CD4-positive, alpha-beta T cell treated with Interleukin-1 beta for 1 hour (primary cell): Measurements from ENCODE around the gene PPM1N.

Source experiments
- DNase-seq, 2 donors: peaks; one replicate each; pipeline ENCODE4 v3.0.0-alpha.2; 2020 to 2022

The PPM1N gene

DNA sequence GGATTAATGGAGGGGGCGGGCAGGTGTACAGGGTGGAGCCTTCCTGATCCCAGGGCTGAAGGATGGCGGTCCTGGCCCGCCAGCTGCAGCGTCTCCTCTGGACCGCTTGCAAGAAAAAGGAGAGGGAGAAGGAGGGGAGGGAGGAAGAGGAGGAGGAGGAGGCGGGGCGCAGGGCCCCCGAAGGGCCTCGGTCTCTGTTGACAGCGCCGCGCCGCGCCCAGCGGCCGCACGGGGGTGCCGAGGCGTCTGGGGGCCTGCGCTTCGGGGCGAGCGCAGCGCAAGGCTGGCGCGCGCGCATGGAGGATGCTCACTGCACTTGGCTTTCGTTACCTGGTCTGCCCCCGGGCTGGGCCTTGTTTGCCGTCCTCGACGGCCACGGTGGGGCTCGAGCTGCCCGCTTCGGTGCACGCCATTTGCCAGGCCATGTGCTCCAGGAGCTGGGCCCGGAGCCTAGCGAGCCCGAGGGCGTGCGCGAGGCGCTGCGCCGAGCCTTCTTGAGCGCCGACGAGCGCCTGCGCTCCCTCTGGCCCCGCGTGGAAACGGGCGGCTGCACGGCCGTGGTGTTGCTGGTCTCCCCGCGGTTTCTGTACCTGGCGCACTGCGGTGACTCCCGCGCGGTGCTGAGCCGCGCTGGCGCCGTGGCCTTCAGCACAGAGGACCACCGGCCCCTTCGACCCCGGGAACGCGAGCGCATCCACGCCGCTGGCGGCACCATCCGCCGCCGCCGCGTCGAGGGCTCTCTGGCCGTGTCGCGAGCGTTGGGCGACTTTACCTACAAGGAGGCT is at the start of gene PPM1N:
TSS of gene PPM1N (plus strand) at position 33 of the 785 bp plus-strand sequence. CDS start at position 63, 30 bp downstream.
- DNase-seq: peak; percentile 72

GRCh38 chr19:45448887-45449299 is 49.4 kb upstream of the PPM1N start:
- peak in 1 of 2 donors; percentile 33 for DNase-seq

GRCh38 chr19:45450012-45450333 is 48.3 kb upstream of the PPM1N start:
- peak; percentile 71 to 82 for DNase-seq

- DNase-seq: peak; percentile 82 to 84
These were observed 47.0 kb upstream of the PPM1N start for GRCh38 chr19:45451131-45451849.

DNA sequence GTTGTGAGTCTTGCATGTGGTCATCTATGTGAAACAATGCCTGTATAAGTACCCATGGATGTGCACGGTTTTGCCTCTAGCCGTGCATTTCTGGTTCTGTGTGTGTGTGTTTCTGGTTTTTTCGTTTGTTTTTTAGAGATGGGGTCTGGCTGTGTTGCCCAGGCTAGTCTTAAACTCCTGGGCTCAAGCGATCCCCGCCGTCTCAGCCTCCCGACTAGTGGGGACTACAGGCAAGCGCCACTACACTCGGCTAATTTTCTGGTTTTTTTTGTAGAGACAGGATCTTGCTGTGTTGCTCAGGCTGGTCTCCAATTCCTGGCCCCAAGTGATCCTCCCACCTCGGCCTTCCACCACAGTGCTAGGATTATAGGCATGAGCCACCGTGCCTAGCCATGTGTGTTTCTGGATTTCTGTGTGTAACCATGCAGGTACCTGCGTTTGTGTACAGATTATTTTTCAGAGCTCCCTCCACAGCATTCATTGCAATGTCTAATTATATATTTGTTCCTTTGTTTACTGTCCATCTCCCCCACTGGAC is 46.3 kb upstream of the PPM1N start:
- no peak for DNase-seq

DNA sequence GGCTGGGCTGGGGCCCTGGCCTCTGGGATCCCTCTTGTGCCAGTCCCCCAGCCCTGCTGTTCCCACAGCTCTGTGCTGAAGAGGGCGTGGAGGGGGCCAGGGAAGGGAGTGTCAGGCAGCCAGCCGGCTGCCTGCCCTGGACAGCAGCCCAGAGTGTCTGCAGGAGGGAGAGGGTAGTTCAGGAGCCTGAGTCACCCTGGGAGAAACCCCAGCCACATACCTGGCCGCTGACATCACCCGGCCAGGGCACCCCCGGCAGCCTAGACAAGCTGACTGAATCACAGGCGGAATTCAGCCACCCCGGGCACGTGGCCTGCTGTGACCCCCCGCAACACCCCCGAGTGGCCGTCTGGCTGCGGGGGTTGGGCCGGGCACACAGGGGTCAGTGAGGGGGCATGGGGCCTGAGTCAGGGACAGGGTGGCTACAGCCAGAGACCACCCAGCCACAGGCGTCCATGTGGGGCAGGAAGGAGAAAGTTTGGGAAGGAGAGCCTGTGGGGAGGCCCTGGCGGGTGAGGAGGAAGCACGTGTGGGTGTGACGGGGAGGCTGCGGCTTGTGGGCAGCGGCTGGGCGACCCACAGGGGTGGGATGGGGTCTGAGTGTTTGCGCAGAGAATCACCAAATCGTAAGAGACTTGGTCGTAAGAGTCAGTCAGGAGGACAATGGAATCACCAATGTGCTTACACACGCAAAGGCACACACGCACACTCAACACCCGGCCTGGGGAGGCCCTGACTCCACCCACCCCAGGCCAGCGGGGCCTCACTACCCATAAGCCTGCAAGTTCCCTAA is 42.3 kb upstream of the PPM1N start:
- peak; percentile 76 to 90 for DNase-seq

DNA sequence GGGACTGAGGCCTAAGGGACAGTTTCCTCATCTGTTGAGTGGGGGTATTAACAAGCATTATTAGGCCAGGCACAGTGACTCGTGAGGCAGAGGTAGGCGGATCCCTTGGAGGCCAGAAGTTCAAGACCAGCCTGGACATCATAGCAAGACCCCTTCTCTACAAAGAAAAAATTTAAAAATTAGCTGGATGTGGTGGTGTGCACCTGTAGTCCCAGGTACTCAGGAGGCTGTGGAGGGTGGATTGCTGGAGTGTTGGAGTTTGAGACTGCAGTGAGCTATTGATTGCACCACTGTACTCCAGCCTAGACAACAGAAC is 41.8 kb upstream of the PPM1N start:
- no peak for DNase-seq

- DNase-seq: no peak
These were observed 40.5 kb upstream of the PPM1N start for GRCh38 chr19:45457776-45458175.

GRCh38 chr19:45460807-45461347 is 37.4 kb upstream of the PPM1N start:
- DNase-seq: no peak

DNA sequence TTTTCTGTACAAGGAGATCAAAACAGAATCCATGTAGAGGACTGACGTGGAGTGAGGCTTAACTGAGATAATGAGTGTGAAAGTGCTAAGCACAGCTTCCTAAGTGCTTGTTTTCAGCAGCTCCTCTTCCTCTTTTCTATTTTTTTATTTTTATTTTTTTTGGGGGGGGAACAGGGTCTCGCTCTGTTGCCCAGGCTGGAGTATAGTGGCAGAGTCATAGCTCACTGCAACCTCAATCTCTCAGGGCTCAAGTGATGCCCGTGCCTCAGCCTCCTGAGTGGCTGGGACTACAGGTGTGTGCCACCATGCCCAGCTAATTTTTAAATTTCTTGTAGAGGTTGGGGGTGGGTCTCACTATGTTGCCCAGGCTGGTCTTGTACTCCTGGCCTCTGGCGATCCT is 36.1 kb upstream of the PPM1N start:
- DNase-seq: no peak

DNA sequence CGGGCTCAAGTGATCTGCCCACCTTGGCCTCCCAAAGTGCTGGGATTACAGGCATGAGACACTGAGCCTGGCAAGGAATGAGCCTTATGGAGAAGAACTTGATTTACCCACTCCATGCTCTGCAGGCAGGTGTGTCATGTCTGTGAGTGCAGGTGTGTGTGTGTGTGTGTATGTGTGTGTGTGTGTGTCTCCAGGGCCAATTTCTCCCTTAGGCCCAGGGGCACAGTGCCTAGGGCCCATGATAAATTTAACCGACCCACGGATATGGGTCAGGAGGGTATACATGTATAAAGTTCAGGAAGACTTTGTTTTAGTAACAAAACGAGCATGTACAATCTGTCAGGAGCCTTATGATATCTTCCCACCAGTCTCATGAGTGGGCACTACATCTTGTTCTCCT is 35.0 kb upstream of the PPM1N start:
- DNase-seq: no peak

- DNase-seq: no peak
These were observed 34.0 kb upstream of the PPM1N start for GRCh38 chr19:45464274-45464673.

DNA sequence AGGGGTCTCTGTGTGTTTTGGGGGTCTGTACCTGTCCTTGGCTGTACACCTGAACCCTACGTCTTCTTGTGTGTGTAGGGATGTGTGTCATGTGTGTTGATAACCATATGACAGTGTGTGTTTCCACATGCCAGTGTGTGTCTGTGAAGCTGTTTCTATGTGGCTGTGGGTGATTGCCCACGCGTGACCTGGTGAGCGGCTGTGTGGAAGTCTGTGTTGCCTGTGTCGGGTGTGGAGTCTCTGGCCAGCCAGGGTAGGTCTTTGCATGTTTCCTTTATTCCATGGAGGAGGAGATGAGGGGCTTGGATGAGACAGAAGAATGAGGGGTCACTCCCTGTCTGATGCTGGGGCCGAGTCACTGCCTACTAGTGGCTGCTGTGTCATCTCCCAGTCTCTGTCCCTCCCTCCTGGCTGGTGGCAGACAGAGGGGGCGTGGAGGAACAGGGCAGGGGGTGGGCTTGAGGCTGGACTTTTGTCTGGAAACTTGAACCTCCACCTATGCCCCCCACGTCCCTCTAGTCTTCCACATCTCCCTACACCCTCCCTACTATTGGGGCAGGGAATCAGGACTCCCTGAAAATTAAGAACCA is 33.3 kb upstream of the PPM1N start:
- DNase-seq: no peak

DNA sequence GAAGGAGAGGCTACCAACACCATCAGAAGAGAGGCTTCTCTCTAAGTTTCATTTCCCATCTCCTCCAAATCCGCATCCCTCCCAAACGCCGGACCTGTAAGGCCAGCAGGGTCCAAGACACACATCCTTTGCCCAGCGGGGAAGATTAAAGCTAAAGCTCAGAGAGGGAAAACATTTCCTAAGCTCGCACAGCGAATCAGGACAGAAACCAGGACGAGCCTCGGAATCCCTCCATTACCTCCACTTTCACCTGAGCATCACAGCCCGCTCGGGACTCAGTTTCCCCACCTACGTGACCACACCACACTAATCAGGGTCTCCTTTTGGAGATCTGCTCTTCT is 31.2 kb upstream of the PPM1N start:
- DNase-seq: no peak

- peak; percentile 96 for DNase-seq
These were observed 30.6 kb upstream of the PPM1N start, which contains the start of gene FOSB for GRCh38 chr19:45467456-45468158. TSS of gene FOSB (plus strand) at chr19:45467996. CDS start at chr19:45468587, 591 bp downstream.

GRCh38 chr19:45468159-45468651 is 30.0 kb upstream of the PPM1N start:
- no peak for DNase-seq

DNA sequence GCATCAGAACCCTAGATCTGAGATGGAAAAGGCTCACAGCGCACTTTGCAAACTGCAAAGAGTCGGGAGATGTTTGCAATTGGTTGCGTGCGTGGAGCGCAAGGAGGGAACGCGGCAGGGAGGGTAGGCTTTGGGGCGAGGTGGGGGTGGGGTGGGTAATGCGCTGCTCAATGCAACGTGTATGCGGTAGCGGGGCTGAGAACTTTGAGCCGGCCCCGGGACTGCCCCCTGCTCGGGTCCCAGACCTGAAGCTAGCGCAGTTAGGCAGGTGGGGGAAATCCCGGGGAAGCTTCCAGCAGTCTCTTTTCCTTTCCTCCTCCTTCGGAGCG is 29.5 kb upstream of the PPM1N start:
- DNase-seq: no peak

DNA sequence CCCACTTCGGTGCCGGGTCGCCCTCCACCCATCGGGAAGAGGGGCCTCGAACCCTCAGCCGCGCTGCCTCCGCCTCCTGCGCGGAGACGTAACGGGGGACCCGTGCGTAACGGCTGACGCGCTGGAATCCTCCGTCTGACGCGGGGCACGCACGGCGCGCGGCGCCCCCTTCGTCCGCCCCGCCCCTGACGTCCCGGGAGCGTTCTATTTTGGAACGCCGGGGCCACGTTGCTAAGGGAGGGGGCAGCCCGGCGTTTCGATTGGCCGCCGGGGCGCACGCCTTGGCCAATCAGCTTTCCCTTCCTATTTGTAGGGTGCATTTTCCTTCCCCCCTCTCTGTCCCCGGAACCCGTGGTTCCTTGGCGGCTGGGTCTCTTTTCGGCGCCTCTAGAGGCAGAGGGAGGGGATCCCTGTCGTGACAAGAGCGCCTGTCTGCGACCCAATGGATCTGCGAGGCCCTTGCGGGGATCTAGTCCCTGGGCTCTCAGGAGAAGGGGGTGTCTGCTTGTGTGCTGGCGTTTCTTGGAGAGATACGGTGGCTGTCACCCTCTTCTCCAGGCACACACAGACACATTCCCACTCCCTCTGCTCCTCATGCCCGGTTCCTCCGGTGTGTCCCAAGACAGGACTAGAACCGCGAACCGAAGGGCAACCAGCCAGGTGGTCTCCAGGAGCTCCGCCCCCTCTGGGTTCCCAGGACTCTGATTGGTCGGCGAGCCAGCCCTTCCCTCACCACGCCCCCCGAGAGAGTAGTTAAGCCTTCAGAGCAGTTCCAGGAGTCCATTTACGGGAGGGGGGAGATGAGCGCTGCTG is 28.9 kb upstream of the PPM1N start:
- peak; percentile 84 to 86 for DNase-seq

DNA sequence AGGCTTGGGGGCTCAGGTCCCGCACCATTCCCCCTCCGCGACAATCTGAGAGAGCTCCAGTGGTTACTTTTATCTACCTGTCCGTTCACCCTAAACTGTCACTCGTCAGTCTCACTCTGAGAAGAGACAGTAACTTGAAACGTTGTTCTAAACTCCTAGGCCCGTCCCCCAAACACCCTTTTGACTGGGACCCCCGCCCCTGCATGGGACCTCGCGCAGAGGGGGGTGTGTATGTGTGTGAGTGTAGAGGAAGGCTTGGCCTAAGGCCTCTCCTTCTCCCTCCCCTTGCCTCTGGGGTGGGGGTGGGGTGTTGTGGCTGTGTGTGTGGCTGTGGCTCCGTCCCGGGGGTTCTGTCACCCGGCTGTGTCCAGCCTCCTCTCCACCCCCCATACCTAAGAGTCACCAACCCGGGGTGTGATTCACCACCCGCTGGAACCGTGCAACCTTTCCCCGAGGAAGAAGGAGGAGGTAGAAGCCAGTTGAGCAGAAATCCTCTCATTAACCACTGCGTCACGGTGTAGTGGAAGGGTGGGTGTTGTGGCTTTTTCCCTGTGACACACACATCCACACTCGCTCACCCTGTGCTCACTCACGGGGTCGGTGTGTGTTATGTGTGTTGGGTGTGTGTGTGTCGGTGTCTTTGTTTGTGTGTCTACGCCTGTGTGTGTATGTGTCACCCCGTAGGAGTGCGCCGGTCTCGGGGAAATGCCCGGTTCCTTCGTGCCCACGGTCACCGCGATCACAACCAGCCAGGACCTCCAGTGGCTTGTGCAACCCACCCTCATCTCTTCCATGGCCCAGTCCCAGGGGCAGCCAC is 28.1 kb upstream of the PPM1N start:
- peak; percentile 77 to 79 for DNase-seq

DNA sequence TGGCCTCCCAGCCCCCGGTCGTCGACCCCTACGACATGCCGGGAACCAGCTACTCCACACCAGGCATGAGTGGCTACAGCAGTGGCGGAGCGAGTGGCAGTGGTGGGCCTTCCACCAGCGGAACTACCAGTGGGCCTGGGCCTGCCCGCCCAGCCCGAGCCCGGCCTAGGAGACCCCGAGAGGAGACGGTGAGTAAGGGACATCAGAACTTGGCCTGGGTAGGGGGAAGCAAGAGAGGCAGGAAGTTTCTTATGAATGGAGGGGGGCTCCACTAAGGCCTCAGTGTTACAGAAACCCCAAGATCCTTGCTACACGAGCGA is 27.5 kb upstream of the PPM1N start:
- DNase-seq: no peak
